ENCODE results near the gene TENM4. TPM values are rescaled to one million over a fixed set of nuclear protein-coding genes. Genes with fewer than 3 reads are reported as not detected.

TENM4 gene
- total RNA-seq, 2 experiments from 2014 or later, result not detected

- BruUV-seq (replicated peaks), result no TSS peak
- Histone ChIP-seq H4K20me1 (ENCODE audit: insufficient read depth, low read length) (no peaks in the 10 kb centered on the region), H3K79me2 (ENCODE audit: insufficient read depth, low read depth, low read length) (no peaks in the 10 kb centered on the region), H3K36me3 (ENCODE audit: insufficient read depth, low read length) (no peaks in the 10 kb centered on the region), H3K4me1 (ENCODE audit: insufficient read depth, low read length, poor library complexity, severe bottlenecking) (no peaks in the 10 kb centered on the region), H3K4me2 (ENCODE audit: low read length) (no peak overlapping the region), H3K9me2 (ENCODE audit: insufficient read depth, low read length) (no peaks in the 10 kb centered on the region), H3K9me3 (ENCODE audit: low read length) (no peaks in the 10 kb centered on the region), H3K4me3 (ENCODE audit: low read depth, low read length, poor library complexity, severe bottlenecking) (no peak overlapping the region), H2AFZ (ENCODE audit: low read length) (no peak overlapping the region), H3K27ac (ENCODE audit: low read depth, low read length, poor library complexity, severe bottlenecking) (no peak overlapping the region)
- intact Hi-C loops (cut with micrococcal nuclease; ENCODE audit: unreplicated experiment), result no loop called here
- CTCF ChIA-PET (ENCODE audit: unreplicated experiment), result no interaction called here
- no peak for DNase-seq (ENCODE audit: low spot score)
- POLR2A ChIA-PET, result no interaction called here
- TF ChIP-seq EZH2phosphoT487 (IDR thresholded peaks at IDR 0.05; ENCODE audit: borderline replicate concordance, low read depth, low read length), result no peak
- no peak for TF ChIP-seq CTCF (conservative IDR thresholded peaks at IDR 0.05; ENCODE audit: low read length)
These were observed 531.4 kb downstream of the TENM4 start for GRCh38 chr11:78909386-78909785.

GRCh38 chr11:78907636-78908035, 533.2 kb downstream of the TENM4 start:
- DNase-seq (ENCODE audit: low spot score), result no peak
- no peaks in the 10 kb centered on the region for H3K79me2 ChIP-seq (ENCODE audit: insufficient read depth, low read depth, low read length)
- no peak overlapping the region for H3K27ac ChIP-seq (ENCODE audit: low read depth, low read length, poor library complexity, severe bottlenecking)
- ChIA-PET CTCF (ENCODE audit: unreplicated experiment) (no interaction called here), POLR2A (interaction anchor here (0.6 kb wide), 1 partner anchor 206 kb away, joined by 5 read pairs; no protein-coding TSS in a partner anchor)
- TF ChIP-seq EZH2phosphoT487 (IDR thresholded peaks at IDR 0.05; ENCODE audit: borderline replicate concordance, low read depth, low read length) (no peak), CTCF (conservative IDR thresholded peaks at IDR 0.05; ENCODE audit: low read length) (no peak)
- H3K9me3 ChIP-seq (ENCODE audit: low read length), result no peaks in the 10 kb centered on the region
- no TSS peak for BruUV-seq (replicated peaks)
- H3K4me2 ChIP-seq (ENCODE audit: low read length), result no peak overlapping the region
- no peak overlapping the region for H3K4me3 ChIP-seq (ENCODE audit: low read depth, low read length, poor library complexity, severe bottlenecking)
- H2AFZ ChIP-seq (ENCODE audit: low read length), result no peak overlapping the region
- no peaks in the 10 kb centered on the region for H4K20me1 ChIP-seq (ENCODE audit: insufficient read depth, low read length)
- H3K9me2 ChIP-seq (ENCODE audit: insufficient read depth, low read length), result no peaks in the 10 kb centered on the region
- H3K36me3 ChIP-seq (ENCODE audit: insufficient read depth, low read length), result no peaks in the 10 kb centered on the region
- intact Hi-C loops (cut with micrococcal nuclease; ENCODE audit: unreplicated experiment), result no loop called here
- H3K4me1 ChIP-seq (ENCODE audit: insufficient read depth, low read length, poor library complexity, severe bottlenecking), result no peaks in the 10 kb centered on the region

- CTCF ChIA-PET (ENCODE audit: unreplicated experiment), result no interaction called here
- Histone ChIP-seq H4K20me1 (ENCODE audit: insufficient read depth, low read length) (no peaks in the 10 kb centered on the region), H3K27ac (ENCODE audit: low read depth, low read length, poor library complexity, severe bottlenecking) (no peak overlapping the region), H3K9me3 (ENCODE audit: low read length) (no peaks in the 10 kb centered on the region), H3K36me3 (ENCODE audit: insufficient read depth, low read length) (no peaks in the 10 kb centered on the region), H3K79me2 (ENCODE audit: insufficient read depth, low read depth, low read length) (no peaks in the 10 kb centered on the region), H3K4me3 (ENCODE audit: low read depth, low read length, poor library complexity, severe bottlenecking) (no peak overlapping the region), H3K4me1 (ENCODE audit: insufficient read depth, low read length, poor library complexity, severe bottlenecking) (no peaks in the 10 kb centered on the region), H3K9me2 (ENCODE audit: insufficient read depth, low read length) (no peaks in the 10 kb centered on the region), H2AFZ (ENCODE audit: low read length) (no peak overlapping the region), H3K4me2 (ENCODE audit: low read length) (no peak overlapping the region)
- TF ChIP-seq CTCF (conservative IDR thresholded peaks at IDR 0.05; ENCODE audit: low read length), result no peak
- no peak for TF ChIP-seq EZH2phosphoT487 (IDR thresholded peaks at IDR 0.05; ENCODE audit: borderline replicate concordance, low read depth, low read length)
- intact Hi-C loops (cut with micrococcal nuclease; ENCODE audit: unreplicated experiment), result no loop called here
- DNase-seq (ENCODE audit: low spot score), result no peak
- no TSS peak for BruUV-seq (replicated peaks)
- POLR2A ChIA-PET, result no interaction called here
These were observed 534.3 kb downstream of the TENM4 start for GRCh38 chr11:78906566-78906965.
